Muscle of leg (tissue), 11 donors: ENCODE measurements around the gene ADAMTS2. TPM values are rescaled to one million over a fixed set of nuclear protein-coding genes. Genes with fewer than 3 reads are reported as not detected.

Experiments used
- DNase-seq: peaks from one replicate; pipeline ENCODE4 v3.0.0; 2013
- H3K27ac ChIP-seq: one replicate; pipeline ENCODE4 v1.5.1; 2013; ENCODE audit warnings: mild to moderate bottlenecking, low read length, control low read depth
- H3K27me3 ChIP-seq: one replicate; pipeline ENCODE4 v1.6.1; 2013; ENCODE audit warnings: low read length; ENCODE audit not compliant: control insufficient read depth, insufficient read depth
- H3K36me3 ChIP-seq: one replicate; pipeline ENCODE4 v1.6.1; 2013; ENCODE audit warnings: low read length; ENCODE audit not compliant: control insufficient read depth, insufficient read depth
- H3K4me1 ChIP-seq: one replicate; pipeline ENCODE4 v1.6.1; 2013; ENCODE audit warnings: low read length; ENCODE audit not compliant: control insufficient read depth, insufficient read depth
- H3K4me3 ChIP-seq: one replicate; pipeline ENCODE4 v1.5.1; 2013; ENCODE audit warnings: low read length, control low read depth
- H3K9me3 ChIP-seq: replicated peaks from 2 replicates; pipeline ENCODE4 v1.6.1; 2013; ENCODE audit warnings: low read depth, low read length; ENCODE audit not compliant: control insufficient read depth
- WGBS: methylation state at CpG from one replicate; pipeline ENCODE4 v1.1.5; 2013; ENCODE audit warnings: missing lambda C conversion rate; ENCODE audit not compliant: insufficient coverage; 5-methylcytosine and 5-hydroxymethylcytosine counted together
- polyA plus RNA-seq, 8 donors: library from polyadenylated mRNA; unstranded; fragments of 120-200 nt; gene quantifications; one replicate each; pipeline versions ENCODE4 v1.2.1 to v1.2.3, GENCODE V29; 2013; ENCODE audit warnings: inconsistent platforms in 1 of 8, low replicate concordance in 1 of 8; ENCODE audit not compliant: insufficient read length in 8 of 8, insufficient read depth in 1 of 8
- total RNA-seq: library from RNA; stranded (reverse); fragments of 120-200 nt; gene quantifications from one replicate; pipeline ENCODE4 v1.2.4, GENCODE V29; 2013

ADAMTS2 gene
- total and polyA plus RNA-seq, 9 donors: 21.3 to 46.3 (median 34.2) TPM

DNA sequence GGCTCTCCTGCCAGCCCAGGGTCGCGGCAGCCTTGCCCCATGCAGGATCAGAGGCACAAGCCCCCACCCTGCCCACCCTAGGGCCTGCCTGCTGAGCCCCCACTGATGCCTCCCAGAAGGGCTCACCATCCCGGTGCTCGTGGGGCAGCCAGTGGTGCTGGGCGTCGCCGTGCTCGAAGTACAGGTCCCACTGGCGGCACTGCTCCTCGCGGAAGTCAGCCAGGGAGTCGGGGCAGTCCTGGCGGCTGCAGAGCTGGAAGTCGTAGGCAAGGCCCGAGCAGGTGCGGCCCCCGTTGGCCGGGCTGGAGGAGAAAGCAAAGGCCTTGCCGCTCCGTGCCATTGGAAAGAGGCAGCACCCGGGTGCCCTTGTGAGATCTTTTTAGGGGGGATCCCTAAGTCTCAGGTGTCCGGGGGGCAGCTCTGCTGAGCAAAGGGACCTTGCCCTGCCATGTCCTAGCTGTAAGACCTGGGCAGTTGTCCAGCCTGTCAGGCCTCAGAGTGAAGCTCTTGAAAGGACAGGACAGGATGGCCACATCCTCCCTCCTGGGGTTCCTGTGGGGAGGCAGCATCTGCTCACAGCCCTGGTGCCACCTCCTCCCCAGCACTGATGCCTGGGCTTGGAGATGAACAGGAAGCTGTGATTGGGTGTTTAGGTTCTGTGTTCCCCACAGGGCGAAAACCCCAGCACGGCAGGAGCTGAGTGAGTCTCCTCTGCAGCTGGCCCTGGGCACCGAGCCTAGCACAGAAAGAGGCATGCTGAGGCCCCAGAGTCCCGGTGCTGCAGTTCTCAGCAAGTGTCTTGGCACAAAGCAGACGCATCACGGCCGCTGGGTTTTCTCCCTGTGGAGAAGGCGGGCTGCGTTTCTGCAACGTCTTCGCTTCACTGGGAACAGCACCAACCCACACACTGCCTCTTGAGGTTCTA, 207.4 kb downstream of the ADAMTS2 start:
- 74% methylated on average over 31 of the region's 33 CpGs for WGBS
- DNase-seq: no peak
- no peaks in the 10 kb centered on the region for H3K27me3 ChIP-seq
- H3K36me3 ChIP-seq: no peaks in the 10 kb centered on the region
- H3K4me3 ChIP-seq: no peak overlapping the region
- peaks cover 12% of the 10 kb centered on the region for H3K4me1 ChIP-seq
- no peak overlapping the region for H3K27ac ChIP-seq
- no peaks in the 10 kb centered on the region for H3K9me3 ChIP-seq

DNA sequence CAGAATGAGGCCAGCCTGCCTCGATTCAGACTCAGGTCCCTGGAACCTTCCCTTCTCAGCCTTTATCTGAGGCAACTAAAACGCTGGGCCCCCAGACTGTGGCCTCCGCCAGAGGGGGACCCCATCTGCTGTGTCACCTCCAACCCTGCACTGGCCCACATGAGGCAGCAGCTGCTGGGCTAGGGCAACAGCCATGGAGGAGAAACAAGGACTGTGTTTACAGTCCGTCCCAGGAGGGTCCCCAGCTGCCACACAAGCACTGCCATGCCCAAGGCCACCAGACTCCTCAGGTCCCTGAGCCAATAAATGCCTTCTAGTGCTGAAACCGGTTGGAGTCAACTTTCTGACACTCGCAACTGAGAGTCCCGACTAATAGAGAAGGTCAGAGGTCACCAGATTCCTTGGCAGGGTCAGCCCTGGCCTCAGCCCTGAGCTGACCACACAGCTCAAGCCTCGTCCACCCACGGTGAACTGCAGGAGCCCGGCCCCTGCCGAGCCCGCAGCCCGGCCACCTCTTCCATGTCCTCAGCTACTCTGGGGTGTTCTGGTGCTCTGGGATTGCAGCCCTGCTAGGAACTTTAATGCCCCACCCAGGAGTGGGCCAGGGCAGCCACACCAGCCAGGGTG, 208.1 kb downstream of the ADAMTS2 start:
- peaks cover 12% of the 10 kb centered on the region for H3K4me1 ChIP-seq
- 67% methylated on average over 13 of the region's 13 CpGs for WGBS
- no peaks in the 10 kb centered on the region for H3K27me3 ChIP-seq
- H3K27ac ChIP-seq: no peak overlapping the region
- peak; percentile 42 for DNase-seq
- no peaks in the 10 kb centered on the region for H3K9me3 ChIP-seq
- no peaks in the 10 kb centered on the region for H3K36me3 ChIP-seq
- no peak overlapping the region for H3K4me3 ChIP-seq

DNA sequence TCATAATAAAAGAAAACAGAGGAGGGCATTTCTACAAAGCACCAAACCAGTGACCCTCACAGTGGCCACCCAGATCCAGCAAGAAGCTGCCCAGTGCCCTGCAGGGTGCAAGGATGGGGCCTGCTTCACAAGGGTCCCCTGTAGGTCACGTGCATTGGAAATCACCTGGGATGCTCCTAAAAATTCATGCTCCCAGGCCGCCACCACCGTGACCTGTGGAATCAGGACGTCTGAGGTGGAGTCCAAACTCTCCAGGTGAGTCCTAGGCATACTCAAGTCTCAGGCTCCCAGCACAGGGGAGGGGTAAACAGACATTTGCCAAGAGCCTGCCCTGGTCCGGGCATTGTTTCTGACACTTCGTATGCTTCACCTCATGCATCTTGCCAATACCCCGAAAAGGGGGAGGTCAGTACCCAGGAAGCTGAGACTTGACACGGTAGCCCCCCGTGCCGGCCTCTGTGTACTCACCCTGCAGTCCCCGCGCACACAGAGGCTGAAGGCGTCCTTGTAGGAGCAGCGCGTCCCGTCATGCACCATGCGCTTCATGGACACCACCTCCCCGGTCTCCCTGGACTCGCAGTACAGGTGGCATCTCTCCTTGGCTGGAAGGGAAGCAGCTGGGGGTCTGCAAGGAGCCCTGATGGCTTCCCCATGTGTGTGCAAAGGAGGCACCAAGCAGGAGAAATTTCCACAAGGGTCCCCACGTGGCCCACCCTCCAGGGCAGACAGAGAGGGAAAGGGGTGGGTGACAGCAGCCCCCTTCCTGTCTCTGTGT, 209.6 kb downstream of the ADAMTS2 start:
- WGBS: 91% methylated on average over 19 of the region's 20 CpGs
- Histone ChIP-seq H3K27ac (no peak overlapping the region), H3K36me3 (peaks cover 2% of the 10 kb centered on the region), H3K4me3 (no peak overlapping the region), H3K4me1 (peaks cover 12% of the 10 kb centered on the region), H3K27me3 (no peaks in the 10 kb centered on the region), H3K9me3 (no peaks in the 10 kb centered on the region)
- no peak for DNase-seq

DNA sequence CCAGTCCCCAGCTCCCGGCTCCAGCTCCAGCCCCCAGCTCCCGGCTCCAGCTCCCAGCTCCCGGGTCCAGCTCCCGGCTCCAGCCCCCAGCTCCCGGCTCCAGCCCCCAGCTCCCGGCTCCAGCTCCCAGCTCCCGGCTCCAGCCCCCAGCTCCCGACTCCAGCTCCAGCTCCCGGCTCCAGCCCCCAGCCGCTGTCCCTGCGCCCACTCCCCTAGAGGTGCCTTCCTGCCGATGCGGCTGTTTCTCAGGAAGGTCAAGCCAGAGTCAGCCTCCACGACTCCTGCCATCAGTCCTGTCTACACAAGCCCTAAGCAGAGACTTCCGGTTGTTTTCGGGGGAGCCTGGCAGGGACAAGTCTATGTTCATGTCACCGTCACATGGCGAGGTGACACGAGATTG, 210.3 kb downstream of the ADAMTS2 start:
- peaks cover 2% of the 10 kb centered on the region for H3K36me3 ChIP-seq
- no peak for DNase-seq
- no peaks in the 10 kb centered on the region for H3K9me3 ChIP-seq
- no peak overlapping the region for H3K4me3 ChIP-seq
- no peaks in the 10 kb centered on the region for H3K27me3 ChIP-seq
- no peak overlapping the region for H3K27ac ChIP-seq
- WGBS: 85% methylated on average over 15 of the region's 19 CpGs
- H3K4me1 ChIP-seq: peaks cover 13% of the 10 kb centered on the region

DNA sequence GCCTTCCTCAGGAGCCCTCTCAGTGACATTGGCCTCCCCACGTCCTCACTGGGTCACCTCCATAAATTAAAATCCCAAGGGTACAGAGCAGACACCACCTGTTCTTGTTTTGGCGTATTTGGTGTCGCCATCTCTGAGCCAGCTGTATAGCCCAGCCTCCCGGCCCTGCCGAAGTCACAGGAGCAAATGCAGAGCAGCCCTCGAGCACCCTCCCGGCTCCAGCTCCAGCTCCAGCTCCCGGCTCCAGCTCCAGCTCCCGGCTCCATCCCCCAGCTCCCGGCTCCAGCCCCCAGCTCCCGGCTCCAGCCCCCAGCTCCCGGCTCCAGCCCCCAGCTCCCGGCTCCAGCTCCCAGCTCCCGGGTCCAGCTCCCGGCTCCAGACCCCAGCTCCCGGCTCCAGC, 210.8 kb downstream of the ADAMTS2 start:
- Histone ChIP-seq H3K27me3 (no peaks in the 10 kb centered on the region), H3K9me3 (no peaks in the 10 kb centered on the region), H3K4me3 (no peak overlapping the region), H3K4me1 (peaks cover 17% of the 10 kb centered on the region), H3K36me3 (peaks cover 2% of the 10 kb centered on the region), H3K27ac (no peak overlapping the region)
- WGBS: 93% methylated on average over 13 of the region's 16 CpGs
- DNase-seq: no peak

DNA sequence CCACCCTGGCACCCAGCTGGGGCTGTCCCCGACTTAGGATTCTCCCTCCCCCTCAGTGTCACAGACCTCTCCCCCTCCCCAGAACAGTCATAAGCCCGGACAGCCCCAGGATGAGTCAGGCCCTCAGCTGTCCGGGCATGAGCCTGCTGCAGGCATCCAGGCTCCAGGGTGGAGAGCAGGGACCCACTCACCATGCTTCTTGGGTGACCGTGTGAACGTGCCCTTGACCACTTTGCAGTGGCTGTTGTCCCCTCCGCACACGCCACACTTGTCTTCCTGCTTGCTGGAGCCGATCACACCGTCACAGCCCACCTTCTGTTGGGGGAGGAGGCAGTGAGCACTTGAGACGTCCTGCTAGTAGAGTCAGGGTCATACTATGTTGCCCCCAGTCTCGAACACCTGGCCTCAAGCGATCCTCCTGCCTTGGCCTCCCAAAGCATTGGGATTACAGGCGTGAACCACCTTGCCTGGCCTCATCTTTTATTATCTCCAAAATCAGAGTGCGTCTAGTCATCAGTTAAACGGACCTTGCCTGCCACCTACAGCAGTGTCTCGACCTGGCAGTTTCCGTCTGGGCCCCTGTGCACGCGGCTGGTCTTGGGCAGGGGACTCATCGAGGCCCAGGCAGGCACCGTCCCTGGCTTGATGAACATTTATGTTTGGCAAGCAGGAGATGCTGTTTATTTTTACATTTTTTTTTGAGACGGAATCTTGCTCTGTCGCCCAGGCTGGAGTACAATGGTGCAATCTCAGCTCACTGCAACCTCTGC, 212.5 kb downstream of the ADAMTS2 start:
- 85% methylated on average over 17 of the region's 23 CpGs for WGBS
- H3K4me1 ChIP-seq: peaks cover 17% of the 10 kb centered on the region
- H3K27ac ChIP-seq: no peak overlapping the region
- H3K27me3 ChIP-seq: no peaks in the 10 kb centered on the region
- peaks cover 2% of the 10 kb centered on the region for H3K36me3 ChIP-seq
- H3K4me3 ChIP-seq: no peak overlapping the region
- H3K9me3 ChIP-seq: no peaks in the 10 kb centered on the region
- DNase-seq: no peak

DNA sequence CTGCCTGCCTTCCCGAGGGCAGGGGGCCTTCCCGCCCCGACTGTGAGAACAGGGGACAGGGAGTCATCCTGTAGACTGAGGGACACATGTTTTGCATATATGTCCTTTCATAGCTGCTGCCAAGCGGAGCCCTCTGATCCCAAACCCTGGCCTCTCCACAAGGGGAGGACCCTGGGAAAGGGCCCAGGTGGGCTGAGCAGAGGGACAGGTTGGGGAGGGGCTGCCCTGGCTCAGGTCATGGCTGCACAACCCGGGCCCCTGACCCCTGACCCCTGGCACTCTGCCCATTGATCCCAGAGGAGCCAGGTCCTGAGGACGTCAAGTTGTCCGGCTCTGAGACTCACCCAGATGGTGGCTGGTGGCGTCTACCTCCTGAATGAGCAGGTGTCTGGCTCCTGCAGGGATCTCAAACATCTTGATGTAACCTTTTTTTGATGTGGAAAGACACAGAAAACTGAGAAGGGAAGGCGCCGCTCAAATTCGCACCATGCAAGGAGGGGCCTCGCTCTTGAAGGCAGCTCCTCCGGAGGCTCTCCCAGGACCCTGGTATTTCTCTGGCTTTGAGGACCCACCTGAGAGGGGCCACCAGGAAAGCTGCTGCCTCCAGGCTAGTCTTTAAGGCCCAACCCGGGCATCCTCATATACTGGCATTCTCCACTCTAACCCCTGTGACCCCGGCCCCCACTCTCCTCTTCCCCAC, 213.2 kb downstream of the ADAMTS2 start:
- 57% methylated on average over 10 of the region's 15 CpGs for WGBS
- no peaks in the 10 kb centered on the region for H3K9me3 ChIP-seq
- H3K4me1 ChIP-seq: peaks cover 17% of the 10 kb centered on the region
- peaks cover 2% of the 10 kb centered on the region for H3K36me3 ChIP-seq
- no peak for DNase-seq
- no peaks in the 10 kb centered on the region for H3K27me3 ChIP-seq
- no peak overlapping the region for H3K4me3 ChIP-seq
- no peak overlapping the region for H3K27ac ChIP-seq

DNA sequence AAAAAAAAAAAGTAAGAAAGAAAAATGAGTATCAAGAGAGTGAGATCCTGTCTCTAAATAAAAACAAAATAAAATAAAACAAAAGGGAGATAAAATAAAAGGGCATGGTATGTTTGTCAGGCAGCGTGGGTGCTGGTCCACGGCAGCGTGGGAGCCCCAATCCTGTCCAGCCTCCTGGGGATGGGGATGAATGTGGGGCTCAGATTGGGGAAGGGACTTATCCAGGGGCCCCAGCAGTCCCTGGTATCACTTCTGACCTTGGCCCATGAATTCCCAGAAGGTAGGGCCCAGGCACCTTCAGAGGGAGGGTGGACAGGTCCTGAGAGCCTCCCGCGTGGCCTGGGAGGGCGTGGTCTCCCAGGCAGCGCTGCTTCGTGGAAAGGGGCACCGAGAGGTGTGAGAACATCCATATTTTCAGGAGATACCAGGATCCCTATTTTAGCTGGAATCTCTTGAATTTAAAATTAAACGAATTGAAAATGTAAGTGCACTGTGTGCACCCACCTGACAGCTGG, 213.9 kb downstream of the ADAMTS2 start:
- Histone ChIP-seq H3K4me1 (peaks cover 17% of the 10 kb centered on the region), H3K4me3 (no peak overlapping the region), H3K27me3 (no peaks in the 10 kb centered on the region), H3K36me3 (peaks cover 2% of the 10 kb centered on the region), H3K27ac (no peak overlapping the region), H3K9me3 (no peaks in the 10 kb centered on the region)
- WGBS: 94% methylated on average over 3 of the region's 10 CpGs
- no peak for DNase-seq

DNA sequence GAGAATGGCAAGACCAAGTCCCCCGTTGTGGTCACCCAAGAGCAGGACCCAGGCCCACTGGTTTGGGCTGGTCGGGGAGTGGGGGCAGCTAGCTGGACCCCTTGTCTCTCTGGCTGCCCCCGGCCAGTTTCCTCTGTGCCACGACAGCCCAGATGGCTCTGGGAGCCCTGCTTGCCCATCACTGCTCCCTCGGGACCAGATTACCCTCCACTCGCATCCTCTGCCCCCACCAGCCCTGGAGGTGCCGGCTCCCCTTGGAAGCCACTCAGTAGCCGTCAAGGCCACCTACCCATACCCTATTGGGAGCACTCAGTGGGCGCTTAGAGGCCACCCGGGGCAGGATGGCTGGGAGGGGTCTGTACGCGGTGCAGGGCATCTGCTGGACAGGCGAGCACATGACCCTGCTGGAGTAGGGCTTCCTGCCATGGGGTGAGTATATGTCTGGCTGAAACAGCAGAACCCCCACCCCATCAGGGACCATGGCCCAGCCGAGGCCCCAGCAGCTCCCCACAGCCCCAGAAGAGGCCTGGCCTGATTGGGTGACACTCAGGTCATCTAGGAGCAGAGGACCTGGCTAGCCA, 215.1 kb downstream of the ADAMTS2 start:
- Histone ChIP-seq H3K4me3 (no peak overlapping the region), H3K36me3 (peaks cover 2% of the 10 kb centered on the region), H3K27me3 (no peaks in the 10 kb centered on the region), H3K9me3 (no peaks in the 10 kb centered on the region), H3K27ac (no peak overlapping the region), H3K4me1 (peaks cover 17% of the 10 kb centered on the region)
- 96% methylated on average over 6 of the region's 14 CpGs for WGBS
- DNase-seq: no peak
